Mucosa of descending colon (tissue), 3 donors: ENCODE results near the gene CCR9. TPM values are rescaled to one million over a fixed set of nuclear protein-coding genes. Genes with fewer than 3 reads are reported as not detected.

Experiments
- ATAC-seq: fragments of 200-7000 bp; cut with Tn5 transposase; one replicate; pipeline ENCODE4 v1.9.1; 2020; ENCODE audit warnings: mild to moderate bottlenecking, moderate library complexity
- DNase-seq, 3 donors: peaks; one replicate each; pipeline ENCODE4 v3.0.0-alpha.2; 2020
- H3K36me3 ChIP-seq: fragments of 200-600 bp; one replicate; pipeline ENCODE4 v1.8.0; 2021; ENCODE audit warnings: low read depth, mild to moderate bottlenecking
- H3K4me1 ChIP-seq: fragments of 200-600 bp; one replicate; pipeline ENCODE4 v1.8.0; 2021; ENCODE audit warnings: low read depth, mild to moderate bottlenecking
- H3K4me3 ChIP-seq: fragments of 200-600 bp; one replicate; pipeline ENCODE4 v1.8.0; 2021; ENCODE audit warnings: mild to moderate bottlenecking
- H3K9me3 ChIP-seq: fragments of 200-600 bp; one replicate; pipeline ENCODE4 v1.8.0; 2021; ENCODE audit warnings: mild to moderate bottlenecking
- intact Hi-C, 2 donors: fragments of 100-400 bp; cut with DNase I in 1 of 2; cut with micrococcal nuclease in 1 of 2; formaldehyde crosslinking; loops; one replicate each; pipeline versions ENCODE4 v1.11.0 to v1.11.1; 2022; cut with DNase I, micrococcal nuclease
- total RNA-seq, 3 donors: library from RNA; stranded (reverse); fragmentation: NEBNext Ultra II Directional in 2 of 3; extraction: Animal tissue kit (Norgen Biotek cat#: 25700) in 2 of 3; gene quantifications; one replicate each; pipeline versions ENCODE4 v1.2.1 to v1.2.4, GENCODE V29; 2021 to 2023
- TF ChIP-seq, protein P1 (sequence below): fragments of 200-600 bp; IDR thresholded peaks from one replicate; pipeline ENCODE4 v1.8.0; 2022; ENCODE audit warnings: antibody characterized with exemption, mild to moderate bottlenecking
- donor health status: DM: no; HTN: no; CAD: no; lungs with moderate emphysema.
- donor health status: DM: no; HTN: no; CAD: no.
- donor health status: DM: no; HTN: yes; CAD: no.

Gene CCR9
- total RNA-seq, 3 donors from 2014 or later, result 0.12 to 0.22 TPM; not detected in 1

DNA sequence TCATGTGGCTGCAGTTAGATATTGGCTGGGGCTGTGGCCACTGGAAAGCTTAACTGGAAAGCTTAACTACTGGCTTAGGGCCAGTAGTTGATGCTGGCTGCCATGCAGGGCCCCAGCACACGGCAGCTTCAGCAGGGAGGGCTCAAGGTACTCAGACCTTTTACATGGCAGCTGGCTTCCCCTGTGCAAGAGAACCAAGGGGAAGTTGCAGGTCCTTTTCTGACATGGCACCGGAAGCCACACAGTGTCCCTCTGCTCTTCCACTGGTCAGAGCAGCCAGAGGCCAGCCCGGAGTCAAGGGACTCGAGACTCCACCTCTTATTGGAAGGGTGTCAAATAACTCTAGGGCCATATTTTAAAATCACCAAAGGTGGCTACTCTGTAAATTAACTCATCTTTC lies 24.5 kb downstream of the CCR9 start:
- TF ChIP-seq, protein P1, sequence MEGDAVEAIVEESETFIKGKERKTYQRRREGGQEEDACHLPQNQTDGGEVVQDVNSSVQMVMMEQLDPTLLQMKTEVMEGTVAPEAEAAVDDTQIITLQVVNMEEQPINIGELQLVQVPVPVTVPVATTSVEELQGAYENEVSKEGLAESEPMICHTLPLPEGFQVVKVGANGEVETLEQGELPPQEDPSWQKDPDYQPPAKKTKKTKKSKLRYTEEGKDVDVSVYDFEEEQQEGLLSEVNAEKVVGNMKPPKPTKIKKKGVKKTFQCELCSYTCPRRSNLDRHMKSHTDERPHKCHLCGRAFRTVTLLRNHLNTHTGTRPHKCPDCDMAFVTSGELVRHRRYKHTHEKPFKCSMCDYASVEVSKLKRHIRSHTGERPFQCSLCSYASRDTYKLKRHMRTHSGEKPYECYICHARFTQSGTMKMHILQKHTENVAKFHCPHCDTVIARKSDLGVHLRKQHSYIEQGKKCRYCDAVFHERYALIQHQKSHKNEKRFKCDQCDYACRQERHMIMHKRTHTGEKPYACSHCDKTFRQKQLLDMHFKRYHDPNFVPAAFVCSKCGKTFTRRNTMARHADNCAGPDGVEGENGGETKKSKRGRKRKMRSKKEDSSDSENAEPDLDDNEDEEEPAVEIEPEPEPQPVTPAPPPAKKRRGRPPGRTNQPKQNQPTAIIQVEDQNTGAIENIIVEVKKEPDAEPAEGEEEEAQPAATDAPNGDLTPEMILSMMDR, result no peak
- no peak overlapping the region for H3K4me3 ChIP-seq
- H3K36me3 ChIP-seq, result no peaks in the 10 kb centered on the region
- no peaks in the 10 kb centered on the region for H3K9me3 ChIP-seq
- ATAC-seq (no peak), DNase-seq (no peak)
- no peaks in the 10 kb centered on the region for H3K4me1 ChIP-seq
- intact Hi-C loops, result loop anchor here in 1 of 2 donors (10.0 kb wide), 1 partner anchor 146 kb away; no protein-coding TSS in a partner anchor

DNA sequence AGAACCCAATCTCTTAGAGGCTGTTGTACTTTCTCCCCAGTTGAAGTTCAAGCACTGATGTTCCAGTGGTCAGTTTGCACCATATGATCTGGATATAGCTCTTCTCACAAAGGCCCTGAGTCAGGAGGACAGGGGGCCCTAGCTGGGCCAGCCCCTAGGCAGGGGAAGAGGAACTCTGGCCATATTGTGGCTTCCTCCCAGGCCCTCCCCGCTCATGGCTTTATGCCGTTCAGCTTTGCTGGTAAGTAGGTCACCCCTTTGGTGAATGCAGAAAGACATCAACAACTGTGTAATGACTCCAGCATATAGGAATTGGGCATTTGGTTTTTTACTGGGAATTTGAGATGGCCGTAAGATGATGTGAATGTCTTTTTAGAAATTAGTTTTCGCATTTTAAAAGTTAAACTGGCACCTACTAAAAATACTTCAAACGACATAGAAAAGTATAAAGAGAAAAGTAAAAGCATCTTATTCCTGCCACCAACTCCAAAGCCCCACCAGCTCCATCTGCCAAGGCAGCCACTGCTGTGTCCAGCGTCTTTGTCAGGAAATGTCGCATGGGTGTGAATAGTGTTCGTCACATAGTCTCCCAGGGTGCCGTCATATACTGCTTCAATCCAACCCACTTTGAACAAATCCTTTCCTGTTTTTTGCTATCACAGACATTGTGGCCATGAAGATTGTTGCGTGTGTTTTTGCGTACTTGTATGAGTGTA lies 25.3 kb downstream of the CCR9 start:
- TF ChIP-seq, protein P1, result no peak
- intact Hi-C loops, result loop anchor here in 1 of 2 donors (10.0 kb wide), 1 partner anchor 147 kb away; no protein-coding TSS in a partner anchor
- no peak for ATAC-seq

DNA sequence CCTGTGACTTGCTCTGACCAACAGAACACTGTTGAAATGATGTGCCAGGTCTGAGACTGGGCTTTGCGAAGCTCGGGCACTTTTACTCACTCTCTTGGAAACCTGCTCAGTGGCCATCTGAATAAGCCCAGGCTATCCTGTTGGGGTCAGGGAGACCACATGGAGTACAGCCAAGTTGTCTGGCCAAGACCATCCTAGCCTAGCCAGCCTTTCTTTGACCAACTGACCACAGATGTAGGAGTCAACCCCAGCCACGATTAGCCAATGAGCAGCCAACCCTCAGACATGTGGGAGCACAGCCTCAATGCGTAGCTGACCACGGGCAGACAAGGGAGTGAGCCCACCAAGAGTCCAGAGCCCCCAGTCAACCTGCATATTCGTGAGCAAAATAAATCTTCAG lies 26.1 kb downstream of the CCR9 start:
- Histone ChIP-seq H3K36me3 (no peaks in the 10 kb centered on the region), H3K4me3 (no peak overlapping the region), H3K4me1 (no peaks in the 10 kb centered on the region), H3K9me3 (no peaks in the 10 kb centered on the region)
- TF ChIP-seq, protein P1, result no peak
- intact Hi-C loops, result loop anchor here in 1 of 2 donors (10.0 kb wide), 1 partner anchor 148 kb away; no protein-coding TSS in a partner anchor
- DNase-seq (no peak), ATAC-seq (no peak)

More for the DNA sequence above, 25.3 kb downstream of the CCR9 start:
- Histone ChIP-seq H3K4me3 (no peak overlapping the region), H3K36me3 (no peaks in the 10 kb centered on the region), H3K4me1 (no peaks in the 10 kb centered on the region), H3K9me3 (no peaks in the 10 kb centered on the region)
- DNase-seq, result no peak

DNA sequence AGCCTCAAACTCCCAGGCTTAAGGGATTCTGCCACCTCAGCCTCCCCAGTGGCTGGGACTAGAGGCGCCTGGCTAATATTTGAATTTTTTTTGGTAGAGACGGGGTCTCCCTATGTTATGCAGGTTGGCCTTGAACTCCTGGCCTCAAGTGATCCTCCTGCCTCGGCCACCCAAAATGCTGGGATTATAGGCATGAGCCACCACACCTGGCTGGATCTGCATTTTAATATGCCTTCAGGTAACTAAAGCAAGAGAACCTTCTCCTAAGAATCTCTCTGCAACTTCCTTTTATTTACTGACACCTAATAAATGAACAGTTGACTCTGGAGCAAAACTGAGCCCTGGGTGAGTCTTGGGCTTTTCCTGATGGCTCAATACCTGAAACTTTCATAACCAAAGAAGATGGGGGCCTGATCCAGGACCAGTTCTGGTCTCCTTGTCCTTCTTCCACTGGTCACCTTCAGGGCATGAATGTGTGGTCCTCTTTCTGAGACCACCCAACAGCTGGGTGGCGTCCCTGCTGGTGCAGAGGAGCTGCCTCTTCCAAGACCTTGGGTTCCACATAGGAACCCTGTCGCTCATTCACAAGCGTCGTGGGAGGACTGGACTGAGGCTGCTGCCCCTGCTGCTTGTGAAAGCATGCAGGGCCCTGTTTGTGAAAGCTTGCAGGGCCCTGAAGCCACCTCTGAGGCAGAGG lies 28.2 kb downstream of the CCR9 start:
- ATAC-seq, result no peak
- DNase-seq, result no peak
- no peaks in the 10 kb centered on the region for H3K4me1 ChIP-seq
- no peak overlapping the region for H3K4me3 ChIP-seq
- intact Hi-C loops, result loop anchor here in 1 of 2 donors (10.0 kb wide), 1 partner anchor 150 kb away; no protein-coding TSS in a partner anchor
- H3K9me3 ChIP-seq, result no peaks in the 10 kb centered on the region
- no peaks in the 10 kb centered on the region for H3K36me3 ChIP-seq
- TF ChIP-seq, protein P1, result no peak

DNA sequence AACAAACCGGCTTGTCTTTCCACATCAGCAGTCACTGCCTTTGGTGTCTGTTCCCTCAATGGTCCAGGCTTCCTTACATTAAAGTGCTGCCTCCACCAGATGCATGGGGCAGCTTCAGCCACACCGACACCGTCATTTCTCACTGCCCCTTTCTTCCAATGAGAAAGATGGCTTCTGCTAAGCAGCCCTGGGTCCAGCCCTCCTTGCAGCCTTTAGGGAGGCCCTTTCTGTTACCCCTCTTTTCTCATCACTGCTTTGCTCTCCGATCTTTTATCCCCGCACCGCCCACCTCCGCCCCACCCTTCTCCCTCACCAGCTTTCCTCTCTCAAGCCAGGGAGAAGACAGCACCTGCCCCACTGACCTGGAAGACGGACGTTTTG lies 28.7 kb downstream of the CCR9 start:
- intact Hi-C loops, result loop anchor here in 1 of 2 donors (10.0 kb wide), 1 partner anchor 150 kb away; no protein-coding TSS in a partner anchor
- no peaks in the 10 kb centered on the region for H3K4me1 ChIP-seq
- H3K4me3 ChIP-seq, result no peak overlapping the region
- H3K9me3 ChIP-seq, result no peaks in the 10 kb centered on the region
- no peaks in the 10 kb centered on the region for H3K36me3 ChIP-seq
- TF ChIP-seq, protein P1, result no peak
- DNase-seq, result no peak
- ATAC-seq, result no peak
